ENCODE measurements around the gene CALB2. TPM values are rescaled to one million over a fixed set of nuclear protein-coding genes. Genes with fewer than 3 reads are reported as not detected.
A peak's percentile ranks its signal among the peaks of the same experiment; 100 is the strongest.

The CALB2 gene
- total RNA-seq, 1 donor from 2014 or later = 0.12 TPM

- DNase-seq (ENCODE audit: low read depth) = no peak
- no peak for TF ChIP-seq CTCF (conservative IDR thresholded peaks at IDR 0.05; ENCODE audit: low read depth, low read length)
Observed at GRCh38 chr16:71359431-71359830, 908 bp downstream of the CALB2 start.

DNA sequence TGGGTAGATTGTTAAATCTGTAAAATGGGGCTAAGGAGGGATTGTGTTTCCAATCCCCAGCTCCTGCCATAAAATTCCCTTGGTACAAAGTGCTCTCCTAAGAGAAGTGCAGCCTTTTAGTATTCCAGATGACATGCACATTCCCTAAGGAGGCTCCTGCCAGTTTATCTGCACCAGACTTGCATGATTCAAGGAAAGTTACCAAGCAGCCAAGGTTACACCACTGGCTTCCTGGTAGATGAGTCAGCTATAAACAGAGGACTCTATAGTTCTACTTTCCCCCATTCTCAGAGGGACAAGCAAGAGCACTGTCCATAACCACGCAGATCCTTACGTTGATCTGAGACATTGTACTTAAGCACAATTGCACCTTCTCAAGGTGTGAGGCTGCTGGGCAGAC, 1.9 kb downstream of the CALB2 start:
- TF ChIP-seq CTCF (conservative IDR thresholded peaks at IDR 0.05; ENCODE audit: low read depth, low read length) = no peak
- DNase-seq (ENCODE audit: low read depth) = peak; percentile 69
- H3K4me3 ChIP-seq (ENCODE audit: low read depth, low read length) = no peak overlapping the region

More at GRCh38 chr16:71359431-71359830, 908 bp downstream of the CALB2 start:
- no peak overlapping the region for H3K4me3 ChIP-seq (ENCODE audit: low read depth, low read length)

- TF ChIP-seq CTCF (conservative IDR thresholded peaks at IDR 0.05; ENCODE audit: low read depth, low read length) = no peak
- no peak for DNase-seq (ENCODE audit: low read depth)
- no peak overlapping the region for H3K4me3 ChIP-seq (ENCODE audit: low read depth, low read length)
Observed at GRCh38 chr16:71364133-71364681, 5.7 kb downstream of the CALB2 start.

DNA sequence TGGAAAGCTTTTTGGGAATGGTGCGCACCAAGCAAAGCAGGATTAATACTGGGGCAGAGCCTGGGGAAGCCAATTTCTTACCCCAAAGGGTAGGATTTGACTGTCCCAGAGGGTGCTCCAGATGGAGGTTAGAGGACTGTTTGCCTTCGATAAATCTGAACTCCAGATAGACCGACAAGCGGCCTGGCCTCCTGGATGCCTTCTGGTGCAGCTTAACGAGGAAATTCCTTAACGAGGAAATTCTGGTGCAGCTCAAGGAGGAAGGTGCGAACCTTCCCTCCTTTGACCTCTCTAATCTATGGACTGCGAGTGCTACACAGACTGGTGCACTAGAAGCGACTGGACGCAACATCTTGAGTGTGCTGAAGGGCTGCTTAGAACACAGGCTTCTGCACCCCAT, 6.5 kb downstream of the CALB2 start:
- DNase-seq (ENCODE audit: low read depth) = no peak
- no peak for TF ChIP-seq CTCF (conservative IDR thresholded peaks at IDR 0.05; ENCODE audit: low read depth, low read length)
- H3K4me3 ChIP-seq (ENCODE audit: low read depth, low read length) = no peak overlapping the region

- no peak for DNase-seq (ENCODE audit: low read depth)
- H3K4me3 ChIP-seq (ENCODE audit: low read depth, low read length) = no peak overlapping the region
- peak; percentile 72 for TF ChIP-seq CTCF (conservative IDR thresholded peaks at IDR 0.05; ENCODE audit: low read depth, low read length)
Observed at GRCh38 chr16:71367241-71367976, 8.9 kb downstream of the CALB2 start.

DNA sequence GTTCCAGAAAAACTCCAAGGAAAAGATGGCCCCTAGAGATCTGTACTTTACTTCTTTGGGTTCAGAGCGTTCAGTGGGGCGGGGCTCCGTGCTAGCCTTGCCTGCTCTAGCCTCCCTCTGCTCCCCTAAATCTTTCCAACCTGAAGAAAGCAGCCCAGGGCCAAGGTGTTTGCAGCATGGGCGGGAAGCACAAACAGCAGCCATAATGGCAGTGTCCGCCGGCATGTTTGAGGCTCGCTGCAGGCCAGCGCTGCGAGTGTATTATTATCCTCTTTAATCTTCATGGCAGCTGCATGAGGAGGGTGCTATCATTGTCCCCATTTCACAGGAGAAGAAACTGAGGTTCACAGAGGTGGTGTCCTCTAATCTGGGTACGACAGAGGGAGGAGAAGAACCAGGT, 10.4 kb downstream of the CALB2 start:
- DNase-seq (ENCODE audit: low read depth) = no peak
- no peak overlapping the region for H3K4me3 ChIP-seq (ENCODE audit: low read depth, low read length)
- TF ChIP-seq CTCF (conservative IDR thresholded peaks at IDR 0.05; ENCODE audit: low read depth, low read length) = no peak

- H3K4me3 ChIP-seq (ENCODE audit: low read depth, low read length) = no peak overlapping the region
- no peak for DNase-seq (ENCODE audit: low read depth)
- no peak for TF ChIP-seq CTCF (conservative IDR thresholded peaks at IDR 0.05; ENCODE audit: low read depth, low read length)
Observed at GRCh38 chr16:71369494-71369893, 11.0 kb downstream of the CALB2 start.
